Measurements from ENCODE around the gene ACBD4. TPM values are rescaled to one million over a fixed set of nuclear protein-coding genes. Genes with fewer than 3 reads are reported as not detected.

Gene ACBD4
- total and polyA plus RNA-seq, 2 of the 13 experiments (the other 11 are each of a cell fraction or from before 2014, with no cell fraction given) = 16.1 to 26.9 TPM

DNA sequence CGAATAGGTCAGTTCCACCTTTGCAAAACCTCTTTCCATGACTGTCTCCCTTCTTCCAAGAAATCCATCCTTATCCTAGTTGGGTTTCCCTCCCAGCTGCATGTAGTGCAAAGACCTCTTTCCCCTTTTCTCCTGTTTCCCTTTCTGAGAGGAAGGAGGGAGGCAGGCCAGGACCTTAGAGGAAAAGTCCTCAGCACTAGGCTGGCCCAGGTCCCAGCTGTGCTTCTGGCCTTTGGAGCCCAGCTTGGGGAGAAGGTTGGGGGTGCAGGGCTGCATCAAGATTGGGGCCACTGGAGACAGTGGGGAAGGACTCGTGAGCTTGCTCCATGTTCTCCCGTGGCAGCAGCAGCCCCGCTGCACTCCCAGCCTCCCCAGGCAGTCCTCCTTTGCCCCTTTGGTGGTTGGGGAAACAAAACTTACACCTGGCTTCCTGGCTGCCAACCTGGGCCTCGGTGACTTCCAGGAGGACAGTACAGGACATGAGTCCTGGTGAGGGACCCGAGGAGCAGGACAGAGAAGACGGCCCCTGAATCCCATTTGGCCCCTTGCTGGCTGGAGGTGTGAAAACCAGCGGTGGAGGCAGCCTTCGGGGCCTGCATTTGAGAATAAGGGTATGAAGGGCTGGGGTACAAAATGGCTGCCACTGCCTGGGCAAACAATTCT, 26.7 kb downstream of the ACBD4 start (continued):
- TF ChIP-seq, protein P1, sequence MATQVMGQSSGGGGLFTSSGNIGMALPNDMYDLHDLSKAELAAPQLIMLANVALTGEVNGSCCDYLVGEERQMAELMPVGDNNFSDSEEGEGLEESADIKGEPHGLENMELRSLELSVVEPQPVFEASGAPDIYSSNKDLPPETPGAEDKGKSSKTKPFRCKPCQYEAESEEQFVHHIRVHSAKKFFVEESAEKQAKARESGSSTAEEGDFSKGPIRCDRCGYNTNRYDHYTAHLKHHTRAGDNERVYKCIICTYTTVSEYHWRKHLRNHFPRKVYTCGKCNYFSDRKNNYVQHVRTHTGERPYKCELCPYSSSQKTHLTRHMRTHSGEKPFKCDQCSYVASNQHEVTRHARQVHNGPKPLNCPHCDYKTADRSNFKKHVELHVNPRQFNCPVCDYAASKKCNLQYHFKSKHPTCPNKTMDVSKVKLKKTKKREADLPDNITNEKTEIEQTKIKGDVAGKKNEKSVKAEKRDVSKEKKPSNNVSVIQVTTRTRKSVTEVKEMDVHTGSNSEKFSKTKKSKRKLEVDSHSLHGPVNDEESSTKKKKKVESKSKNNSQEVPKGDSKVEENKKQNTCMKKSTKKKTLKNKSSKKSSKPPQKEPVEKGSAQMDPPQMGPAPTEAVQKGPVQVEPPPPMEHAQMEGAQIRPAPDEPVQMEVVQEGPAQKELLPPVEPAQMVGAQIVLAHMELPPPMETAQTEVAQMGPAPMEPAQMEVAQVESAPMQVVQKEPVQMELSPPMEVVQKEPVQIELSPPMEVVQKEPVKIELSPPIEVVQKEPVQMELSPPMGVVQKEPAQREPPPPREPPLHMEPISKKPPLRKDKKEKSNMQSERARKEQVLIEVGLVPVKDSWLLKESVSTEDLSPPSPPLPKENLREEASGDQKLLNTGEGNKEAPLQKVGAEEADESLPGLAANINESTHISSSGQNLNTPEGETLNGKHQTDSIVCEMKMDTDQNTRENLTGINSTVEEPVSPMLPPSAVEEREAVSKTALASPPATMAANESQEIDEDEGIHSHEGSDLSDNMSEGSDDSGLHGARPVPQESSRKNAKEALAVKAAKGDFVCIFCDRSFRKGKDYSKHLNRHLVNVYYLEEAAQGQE (IDR thresholded peaks at IDR 0.05; ENCODE audit: borderline replicate concordance in 1 of 2, low read depth in 1 of 2, low read length in 2 of 2) = no peak
- TF ChIP-seq FOXK1 (CRISPR knock-in tag; IDR thresholded peaks at IDR 0.05; ENCODE audit: borderline replicate concordance, low read depth) (no peak), EHMT2 (IDR thresholded peaks at IDR 0.05; ENCODE audit: borderline replicate concordance, low read depth, low read length) (no peak), THRA (CRISPR knock-in tag; IDR thresholded peaks at IDR 0.05; ENCODE audit: borderline replicate concordance) (no peak), PCBP1 (IDR thresholded peaks at IDR 0.05; ENCODE audit: borderline replicate concordance, low read depth, low read length) (no peak), POGZ (CRISPR knock-in tag; IDR thresholded peaks at IDR 0.05) (no peak), ERF (CRISPR knock-in tag; IDR thresholded peaks at IDR 0.05) (no peak), ZNF337 (CRISPR knock-in tag; IDR thresholded peaks at IDR 0.05; ENCODE audit: borderline replicate concordance, low read depth) (no peak), ZNF660 (CRISPR knock-in tag; IDR thresholded peaks at IDR 0.05; ENCODE audit: borderline replicate concordance, low read depth) (no peak; the same call in 1 of the 2 replicates), ZNF768 (CRISPR knock-in tag; IDR thresholded peaks at IDR 0.05) (peak; percentile 42; the same call in 1 of the 2 replicates), ZNF580 (CRISPR knock-in tag; IDR thresholded peaks at IDR 0.05; ENCODE audit: borderline replicate concordance, low read depth) (no peak), IKZF4 (CRISPR knock-in tag; IDR thresholded peaks at IDR 0.05; ENCODE audit: borderline replicate concordance, low read depth, not compliant biosample characterization) (no peak), HMGA1 (CRISPR knock-in tag; conservative IDR thresholded peaks at IDR 0.05) (no peak), YEATS2 (CRISPR knock-in tag; IDR thresholded peaks at IDR 0.05; ENCODE audit: borderline replicate concordance) (no peak), ZNF777 (CRISPR knock-in tag; IDR thresholded peaks at IDR 0.05) (no peak), AHR (CRISPR knock-in tag; IDR thresholded peaks at IDR 0.05) (no peak), RBM22 (optimal IDR thresholded peaks at IDR 0.05; ENCODE audit: low read length) (peak; percentile 77), MXD4 (CRISPR knock-in tag; IDR thresholded peaks at IDR 0.05) (no peak; the same call in 1 of the 2 replicates), MZF1 (CRISPR knock-in tag; IDR thresholded peaks at IDR 0.05; ENCODE audit: borderline replicate concordance) (no peak), NFATC3 (CRISPR knock-in tag; IDR thresholded peaks at IDR 0.05) (no peak), ZNF816 (CRISPR knock-in tag; IDR thresholded peaks at IDR 0.05; ENCODE audit: borderline replicate concordance) (no peak), ZNF30 (CRISPR knock-in tag; IDR thresholded peaks at IDR 0.05) (no peak)
- TF ChIP-seq, protein P2, sequence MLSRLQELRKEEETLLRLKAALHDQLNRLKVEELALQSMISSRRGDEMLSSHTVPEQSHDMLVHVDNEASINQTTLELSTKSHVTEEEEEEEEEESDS (CRISPR knock-in tag; IDR thresholded peaks at IDR 0.05; ENCODE audit: borderline replicate concordance) = no peak
